Measurements from ENCODE around the gene KBTBD4. TPM values are rescaled to one million over a fixed set of nuclear protein-coding genes. Genes with fewer than 3 reads are reported as not detected.
A peak's percentile ranks its signal among the peaks of the same experiment; 100 is the strongest.

Gene KBTBD4
- total RNA-seq, 6 experiments from 2014 or later, result 15.9 to 19.4 (median 18.4) TPM

DNA sequence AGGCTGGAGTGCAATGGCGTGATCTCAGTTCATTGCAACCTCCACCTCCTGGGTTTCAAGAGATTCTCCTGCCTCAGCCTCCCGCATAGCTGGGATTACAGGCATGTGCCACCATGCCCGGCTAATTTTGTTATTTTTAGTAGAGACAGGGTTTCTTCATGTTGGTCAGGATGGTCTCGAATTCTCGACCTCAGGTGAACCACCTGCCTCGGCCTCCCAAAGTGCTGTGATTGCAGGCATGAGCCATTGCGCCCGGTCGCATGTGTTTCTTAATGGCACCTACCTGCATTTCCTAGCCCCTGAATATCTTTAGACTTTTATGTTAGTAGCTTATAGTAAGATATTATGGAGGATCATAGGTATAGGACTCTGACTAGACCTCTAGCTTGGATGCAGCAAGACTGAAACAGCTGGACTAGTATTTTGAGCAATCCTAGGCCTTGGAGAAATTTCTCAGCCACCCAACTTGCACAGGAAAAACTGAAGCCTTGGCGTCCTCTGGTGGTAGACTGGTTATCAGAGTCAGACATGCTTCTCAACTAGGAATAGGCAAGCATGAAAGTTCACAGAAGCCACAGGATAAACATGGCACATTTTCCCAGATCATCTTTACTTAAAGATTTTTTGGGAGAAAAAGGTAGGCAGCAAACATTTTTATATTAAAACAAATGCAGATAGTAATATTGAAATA is 38.1 kb upstream of the KBTBD4 start:
- H3K27ac Mint-ChIP-seq, result no peak overlapping the region
- H3K36me3 Mint-ChIP-seq (ENCODE audit: low read depth), result peaks cover 12% of the 10 kb centered on the region; the same call in 1 of the 2 replicates
- H3K27me3 Mint-ChIP-seq (ENCODE audit: insufficient read depth), result peaks cover 2% of the 10 kb centered on the region; the same call in 1 of the 2 replicates
- peaks cover 21% of the 10 kb centered on the region for H3K4me1 Mint-ChIP-seq (ENCODE audit: low read depth)
- no peaks in the 10 kb centered on the region for H3K9me3 Mint-ChIP-seq
- DNase-seq, result peak; percentile 63
- TF ChIP-seq, protein P1, sequence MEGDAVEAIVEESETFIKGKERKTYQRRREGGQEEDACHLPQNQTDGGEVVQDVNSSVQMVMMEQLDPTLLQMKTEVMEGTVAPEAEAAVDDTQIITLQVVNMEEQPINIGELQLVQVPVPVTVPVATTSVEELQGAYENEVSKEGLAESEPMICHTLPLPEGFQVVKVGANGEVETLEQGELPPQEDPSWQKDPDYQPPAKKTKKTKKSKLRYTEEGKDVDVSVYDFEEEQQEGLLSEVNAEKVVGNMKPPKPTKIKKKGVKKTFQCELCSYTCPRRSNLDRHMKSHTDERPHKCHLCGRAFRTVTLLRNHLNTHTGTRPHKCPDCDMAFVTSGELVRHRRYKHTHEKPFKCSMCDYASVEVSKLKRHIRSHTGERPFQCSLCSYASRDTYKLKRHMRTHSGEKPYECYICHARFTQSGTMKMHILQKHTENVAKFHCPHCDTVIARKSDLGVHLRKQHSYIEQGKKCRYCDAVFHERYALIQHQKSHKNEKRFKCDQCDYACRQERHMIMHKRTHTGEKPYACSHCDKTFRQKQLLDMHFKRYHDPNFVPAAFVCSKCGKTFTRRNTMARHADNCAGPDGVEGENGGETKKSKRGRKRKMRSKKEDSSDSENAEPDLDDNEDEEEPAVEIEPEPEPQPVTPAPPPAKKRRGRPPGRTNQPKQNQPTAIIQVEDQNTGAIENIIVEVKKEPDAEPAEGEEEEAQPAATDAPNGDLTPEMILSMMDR (IDR thresholded peaks at IDR 0.05), result peak; percentile 86
- no peak overlapping the region; the same call in 1 of the 2 replicates for H3K4me3 Mint-ChIP-seq

DNA sequence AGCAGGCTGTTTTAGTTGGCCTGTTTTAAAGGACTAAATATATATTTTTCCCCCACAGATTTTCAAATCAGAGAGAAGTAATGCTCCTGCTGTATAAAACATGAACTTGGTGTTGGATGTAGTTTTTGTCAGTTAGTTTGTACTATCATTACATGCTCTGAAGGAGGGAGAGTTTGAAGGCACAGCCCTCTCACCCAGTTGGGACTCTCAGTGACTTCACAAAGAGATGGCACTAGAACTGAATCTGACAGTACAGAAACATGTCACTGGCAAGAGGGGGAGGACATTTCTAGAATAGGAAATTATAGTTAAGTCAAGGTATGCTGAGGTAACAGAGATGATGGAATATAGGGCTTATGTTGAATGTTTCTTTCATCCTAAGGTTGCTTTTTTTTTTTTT is 36.5 kb upstream of the KBTBD4 start:
- Mint-ChIP-seq H3K4me1 (ENCODE audit: low read depth) (peaks cover 21% of the 10 kb centered on the region), H3K27me3 (ENCODE audit: insufficient read depth) (peaks cover 2% of the 10 kb centered on the region; the same call in 1 of the 2 replicates), H3K9me3 (no peaks in the 10 kb centered on the region), H3K27ac (no peak overlapping the region), H3K36me3 (ENCODE audit: low read depth) (peaks cover 12% of the 10 kb centered on the region; the same call in 1 of the 2 replicates), H3K4me3 (no peak overlapping the region)
- TF ChIP-seq, protein P1 (IDR thresholded peaks at IDR 0.05), result no peak
- DNase-seq, result no peak

DNA sequence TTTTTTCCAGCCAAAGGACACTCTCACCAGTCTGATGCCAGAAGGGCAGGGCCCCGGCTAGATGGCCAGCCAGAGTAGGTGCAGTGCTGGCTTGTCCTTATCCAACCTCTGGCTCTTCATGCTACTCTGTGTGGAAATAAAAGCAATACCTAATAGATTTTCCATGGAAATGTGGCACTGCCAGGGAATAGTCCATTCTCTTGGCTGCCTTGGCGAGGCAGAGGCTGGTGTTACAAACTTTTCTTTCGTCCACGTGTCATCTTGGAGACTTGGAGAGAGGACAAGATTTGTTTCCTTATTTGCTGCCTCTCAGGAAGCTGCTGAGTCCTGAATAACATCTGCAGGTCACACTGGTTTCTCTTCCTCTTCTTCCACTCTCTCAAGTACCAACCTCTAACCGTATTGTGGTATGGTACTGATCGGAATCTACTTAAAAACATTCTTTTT is 32.6 kb upstream of the KBTBD4 start:
- peaks cover 6% of the 10 kb centered on the region for H3K27me3 Mint-ChIP-seq (ENCODE audit: insufficient read depth)
- no peaks in the 10 kb centered on the region for H3K9me3 Mint-ChIP-seq
- H3K27ac Mint-ChIP-seq, result no peak overlapping the region
- no peak overlapping the region for H3K4me3 Mint-ChIP-seq
- no peak for DNase-seq
- peaks cover 22% of the 10 kb centered on the region for H3K4me1 Mint-ChIP-seq (ENCODE audit: low read depth)
- TF ChIP-seq, protein P1 (IDR thresholded peaks at IDR 0.05), result no peak
- peaks cover 4% of the 10 kb centered on the region; the same call in 1 of the 2 replicates for H3K36me3 Mint-ChIP-seq (ENCODE audit: low read depth)

DNA sequence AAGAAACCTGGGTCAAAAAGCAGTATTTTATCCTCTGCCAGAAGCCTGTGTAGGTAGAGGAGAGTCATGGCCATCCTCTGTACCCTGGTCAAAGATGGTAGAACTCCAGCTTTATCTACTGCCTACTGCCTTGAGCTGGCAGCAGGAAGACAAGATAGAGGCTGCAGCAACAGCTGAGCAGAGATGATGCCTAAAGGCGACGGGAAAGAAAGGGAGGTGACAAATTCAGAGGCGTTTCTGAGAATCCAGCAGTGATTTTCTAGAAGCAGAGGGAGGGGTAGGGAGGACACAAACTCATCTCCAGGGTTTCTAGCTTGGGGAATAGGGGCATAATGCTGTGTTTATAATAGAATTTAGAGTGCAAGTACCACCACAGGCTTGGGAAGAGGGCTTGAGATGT is 30.9 kb upstream of the KBTBD4 start:
- Mint-ChIP-seq H3K4me1 (ENCODE audit: low read depth) (peaks cover 26% of the 10 kb centered on the region), H3K27ac (no peak overlapping the region), H3K4me3 (no peak overlapping the region), H3K27me3 (ENCODE audit: insufficient read depth) (peaks cover 6% of the 10 kb centered on the region), H3K9me3 (no peaks in the 10 kb centered on the region), H3K36me3 (ENCODE audit: low read depth) (no peaks in the 10 kb centered on the region)
- TF ChIP-seq, protein P1 (IDR thresholded peaks at IDR 0.05), result no peak
- no peak for DNase-seq

DNA sequence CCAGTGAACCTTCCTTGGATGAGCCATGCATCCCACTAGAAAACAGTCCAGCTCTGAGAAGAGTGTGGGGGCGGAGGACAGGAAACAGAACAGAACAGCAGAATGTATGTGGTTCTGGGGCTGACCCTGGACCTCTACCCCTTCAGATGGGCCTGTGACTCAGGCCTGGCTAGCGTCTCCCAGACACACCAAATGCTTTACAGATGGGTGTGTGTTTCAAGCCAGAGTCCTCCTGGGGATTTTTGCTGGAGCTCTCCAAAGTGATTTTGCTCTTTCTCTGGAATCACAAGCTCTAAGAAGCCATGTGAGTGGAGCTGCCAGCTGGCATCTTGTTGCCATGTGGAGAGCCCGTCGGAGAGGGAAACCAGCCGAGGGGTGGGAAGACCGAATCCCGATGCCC is 28.6 kb upstream of the KBTBD4 start:
- TF ChIP-seq, protein P1 (IDR thresholded peaks at IDR 0.05), result no peak
- DNase-seq, result peak; percentile 81
- Mint-ChIP-seq H3K27me3 (ENCODE audit: insufficient read depth) (peaks cover 5% of the 10 kb centered on the region), H3K36me3 (ENCODE audit: low read depth) (no peaks in the 10 kb centered on the region), H3K4me3 (peak overlapping the region; percentile 42), H3K4me1 (ENCODE audit: low read depth) (peaks cover 34% of the 10 kb centered on the region), H3K9me3 (no peaks in the 10 kb centered on the region), H3K27ac (peak overlapping the region; percentile 77)
